K562 (cell line): ENCODE data around the gene MTCH2. TPM values are rescaled to one million over a fixed set of nuclear protein-coding genes. Genes with fewer than 3 reads are reported as not detected.

ENCODE experiments used
- ATAC-seq: fragments of 200-7000 bp; cut with Tn5 transposase; 3 replicates; pipeline ENCODE4 v1.9.1; 2020; ENCODE audit warnings: moderate library complexity
- BruUV-seq: library from RNA; stranded (reverse); fragments of 400-500 nt; replicated peaks from 2 replicates; lab custom pipeline; 2021; lab: Mats Ljungman, UMichigan
- CTCF ChIA-PET: fragments of 300-600 bp; formaldehyde crosslinking; extraction: SDS; loops from one replicate; lab custom pipeline; 2021; ENCODE audit warnings: low intra/inter-chr PET ratio; lab: Yijun Ruan, JAX
- POLR2A ChIA-PET: fragments of 300-600, 350-650 bp; sonication (Branson Sonifier 250); formaldehyde crosslinking; extraction: SDS; loops from one replicate; lab custom pipeline; 2021; ENCODE audit warnings: antibody characterized with exemption, inconsistent platforms; lab: Yijun Ruan, JAX
- DNase-seq, 4 experiments: peaks; one replicate each; pipeline versions ENCODE4 v3.0.0 to v3.0.0-alpha.2; 2011 to 2018; ENCODE audit warnings: low spot score in 3 of 4, mixed read lengths in 3 of 4; ENCODE audit errors: extremely low read depth in 1 of 4
- FAIRE-seq: peaks from 2 replicates; lab custom pipeline; 2011; peaks lifted over from hg19 to GRCh38; lab: Jason Lieb, UNC
- H2AFZ ChIP-seq: 2 replicates; pipeline ENCODE4 v1.6.0; 2011; ENCODE audit warnings: low read depth, low read length, control low read depth, inconsistent platforms
- H3K27ac ChIP-seq: fragments of 200-600 bp; 3 replicates; pipeline ENCODE4 v1.8.0; 2011; ENCODE audit warnings: low read depth, mild to moderate bottlenecking, control low read depth, inconsistent platforms, low read length, moderate library complexity, mixed read lengths; ENCODE audit errors: extremely low read depth
- H3K27me3 ChIP-seq, 2 experiments: fragments of 300-600 bp in 1 of 2; 2 replicates in 1 of 2; 3 replicates in 1 of 2; pipeline versions ENCODE4 v1.6.0 to v1.8.0; 2011; ENCODE audit warnings: inconsistent platforms in 2 of 2, low read length in 2 of 2, mild to moderate bottlenecking in 1 of 2, mixed read lengths in 1 of 2, moderate library complexity in 1 of 2; ENCODE audit not compliant: control insufficient read depth in 2 of 2, insufficient read depth in 2 of 2
- H3K36me3 ChIP-seq: fragments of 300-600 bp; 3 replicates; pipeline ENCODE4 v1.8.0; 2011; ENCODE audit warnings: mild to moderate bottlenecking, low read length, inconsistent platforms; ENCODE audit not compliant: control insufficient read depth, insufficient read depth
- H3K4me1 ChIP-seq, 2 experiments: fragments of 200-600 bp in 1 of 2; replicated peaks in 1 of 2; 2 replicates in 1 of 2; 3 replicates in 1 of 2; pipeline versions ENCODE4 v1.5.1 to v1.8.0; 2011; ENCODE audit warnings: inconsistent platforms in 2 of 2, low read length in 2 of 2, mild to moderate bottlenecking in 1 of 2, mixed read lengths in 1 of 2, moderate library complexity in 1 of 2; ENCODE audit not compliant: control insufficient read depth in 2 of 2, insufficient read depth in 2 of 2
- H3K4me2 ChIP-seq: 2 replicates; pipeline ENCODE4 v1.6.1; 2011; ENCODE audit warnings: low read length, control low read depth, inconsistent platforms, mixed read lengths; ENCODE audit not compliant: insufficient read depth
- H3K4me3 ChIP-seq: fragments of 200-600 bp; sonication (generic), shearing (Covaris generic); 2 replicates; pipeline ENCODE4 v1.5.1; 2016; ENCODE audit warnings: control low read depth, inconsistent platforms
- H3K79me2 ChIP-seq: fragments of 200-600 bp; 3 replicates; pipeline ENCODE4 v1.8.0; 2011; ENCODE audit warnings: low read length, inconsistent platforms; ENCODE audit not compliant: control insufficient read depth, insufficient read depth
- H3K9ac ChIP-seq, 2 experiments: 2 replicates each; pipeline versions ENCODE4 v1.6.0 to v1.6.1; 2011; ENCODE audit warnings: low read depth in 2 of 2, low read length in 2 of 2, control low read depth in 1 of 2, inconsistent platforms in 1 of 2, mild to moderate bottlenecking in 1 of 2, mixed read lengths in 1 of 2; ENCODE audit not compliant: insufficient read depth in 1 of 2
- H3K9me1 ChIP-seq: one replicate; pipeline ENCODE4 v1.6.0; 2011; ENCODE audit warnings: inconsistent platforms, mild to moderate bottlenecking, low read length, moderate library complexity; ENCODE audit not compliant: control insufficient read depth, insufficient read depth
- H3K9me3 ChIP-seq: replicated peaks from 2 replicates; pipeline ENCODE4 v1.5.1; 2011; ENCODE audit warnings: low read depth, low read length, inconsistent platforms; ENCODE audit not compliant: control insufficient read depth, insufficient read depth
- H4K20me1 ChIP-seq: replicated peaks from 2 replicates; pipeline ENCODE4 v1.6.1; 2011; ENCODE audit warnings: low read length, inconsistent platforms, mixed read lengths; ENCODE audit not compliant: control insufficient read depth, insufficient read depth
- ARID2 ChIP-seq: fragments of 450-650 bp; IDR thresholded peaks from 2 replicates; pipeline ENCODE4 v1.6.1; 2017; ENCODE audit warnings: antibody characterized with exemption, mild to moderate bottlenecking
- CEBPB ChIP-seq: fragments of 450-650 bp; IDR thresholded peaks from 2 replicates; pipeline ENCODE4 v1.6.1; 2016; ENCODE audit warnings: missing genetic modification characterization, missing compliant biosample characterization
- CTBP1 ChIP-seq: fragments of 450-650 bp; IDR thresholded peaks from 2 replicates; pipeline ENCODE4 v1.6.1; 2016; ENCODE audit warnings: borderline replicate concordance
- CTCFL ChIP-seq: IDR thresholded peaks from 2 replicates; pipeline ENCODE4 v1.6.1; 2011; ENCODE audit warnings: borderline replicate concordance, low read depth, mild to moderate bottlenecking, moderate library complexity, low read length; ENCODE audit not compliant: insufficient read depth, poor library complexity, severe bottlenecking
- ETV6 ChIP-seq, 3 experiments: fragments of 150-350 bp in 1 of 3; sonication (generic) in 1 of 3; formaldehyde crosslinking in 1 of 3; IDR thresholded peaks; 2 replicates each; pipeline versions ENCODE4 v1.6.1 to v1.8.0; 2014 to 2022; ENCODE audit warnings: borderline replicate concordance in 2 of 3, low read depth in 2 of 3, antibody characterized with exemption in 1 of 3, low read length in 1 of 3, mild to moderate bottlenecking in 1 of 3, missing genetic modification reagents in 1 of 3
- HDAC8 ChIP-seq: fragments of 450-650 bp; IDR thresholded peaks from 2 replicates; pipeline ENCODE4 v1.6.1; 2016; ENCODE audit warnings: mild to moderate bottlenecking, missing genetic modification characterization, moderate library complexity, missing compliant biosample characterization
- RB1 ChIP-seq: fragments of 450-650 bp; IDR thresholded peaks from 2 replicates; pipeline ENCODE4 v1.6.1; 2017; ENCODE audit warnings: low read depth, mild to moderate bottlenecking
- ZNF277 ChIP-seq: fragments of 250-450 bp; sonication (Bioruptor Pico); IDR thresholded peaks from 2 replicates; pipeline ENCODE4 v1.8.0; 2022; ENCODE audit warnings: inconsistent platforms, mild to moderate bottlenecking, moderate library complexity, borderline replicate concordance
- WGBS: fragments of 100-300 bp; shearing (Covaris generic); methylation state at CpG from one replicate; pipeline ENCODE4 v1.1.6; 2016; ENCODE audit warnings: low coverage, mixed read lengths; ENCODE audit not compliant: insufficient coverage; ENCODE audit errors: missing lambda C conversion rate; 5-methylcytosine and 5-hydroxymethylcytosine counted together
- in situ Hi-C: fragments of 300-500 bp; cut with MboI; formaldehyde crosslinking; loops from 4 replicates; pipeline ENCODE4 v1.15.0; 2018; ENCODE audit warnings: inconsistent platforms, mixed read lengths
- intact Hi-C: fragments of 100-400 bp; cut with micrococcal nuclease; formaldehyde crosslinking; loops from 2 replicates; pipeline ENCODE4 v1.14.2; 2022
- polyA plus RNA-seq, 8 experiments: library from polyadenylated mRNA; depleted of rRNA in 4 of 8; stranded (reverse) in 5 of 8; unstranded in 3 of 8; fragments of >200 nt; fragmentation: Nextera tagmentation in 2 of 8; fragmentation: Illumina TruSeq in 1 of 8; extraction: Ambion mirVana in 2 of 8; extraction: Trizol in 1 of 8; gene quantifications; 2 replicates each; pipeline versions ENCODE4 v1.2.1 to v1.2.3, GENCODE V29; 2011 to 2014; ENCODE audit warnings: inconsistent platforms in 1 of 8, missing spikeins in 1 of 8
- total RNA-seq, 7 experiments: library from RNA; depleted of rRNA in 6 of 7; stranded (reverse); fragments of >200 nt in 6 of 7; fragmentation: Illumina TruSeq in 2 of 7; extraction: Trizol in 2 of 7; gene quantifications; 2 replicates each; pipeline versions ENCODE4 v1.2.1 to v1.2.3, GENCODE V29; 2011 to 2021; ENCODE audit warnings: low replicate concordance in 1 of 7

Gene MTCH2
- total and polyA plus RNA-seq, 9 of the 15 experiments (the other 6 are each of a cell fraction or from before 2014, with no cell fraction given), result 95.4 to 620 (median 198) TPM

- Histone ChIP-seq H4K20me1 (peaks cover 6% of the 10 kb centered on the region), H2AFZ (no peak overlapping the region), H3K27ac (no peak overlapping the region), H3K9me3 (no peaks in the 10 kb centered on the region), H3K4me2 (no peak overlapping the region), H3K36me3 (no peaks in the 10 kb centered on the region), H3K79me2 (no peaks in the 10 kb centered on the region), H3K9me1 (peaks cover 4% of the 10 kb centered on the region), H3K27me3 (peaks cover 27 to 36% of the 10 kb centered on the region in 2 experiments), H3K4me1 (peaks cover 4 to 15% of the 10 kb centered on the region in 2 experiments; a peak in 3 of 5 replicates), H3K4me3 (no peak overlapping the region), H3K9ac (no peak overlapping the region)
- ChIA-PET POLR2A (interaction anchor here (0.8 to 1.0 kb wide), 2 partner anchors 15 to 37 kb away, joined by 4 to 5 read pairs; no protein-coding TSS in a partner anchor), CTCF (no interaction called here)
- DNase-seq, result no peak
- no peak for FAIRE-seq
- intact Hi-C loops, result no loop called here
- WGBS, result 2% methylated on average over 4 of the region's 4 CpGs
- in situ Hi-C loops, result no loop called here
- ATAC-seq, result no peak
- no peak for TF ChIP-seq CTCFL
- BruUV-seq, result no TSS peak
These were observed 39.1 kb downstream of the MTCH2 start for GRCh38 chr11:47603295-47603694.

GRCh38 chr11:47599902-47600301, 42.5 kb downstream of the MTCH2 start:
- no peak overlapping the region for H3K4me2 ChIP-seq
- FAIRE-seq, result no peak
- intact Hi-C loops, result no loop called here
- H2AFZ ChIP-seq, result no peak overlapping the region
- BruUV-seq, result no TSS peak
- no peak overlapping the region; a peak in 1 of 4 replicates for H3K9ac ChIP-seq
- H3K79me2 ChIP-seq, result no peaks in the 10 kb centered on the region
- in situ Hi-C loops, result no loop called here
- H3K27ac ChIP-seq, result no peak overlapping the region
- no peak for TF ChIP-seq CEBPB (tag)
- no peak for TF ChIP-seq ZNF277
- no peak for TF ChIP-seq RB1
- TF ChIP-seq ARID2, result no peak
- TF ChIP-seq ETV6 (IDR thresholded peaks at IDR 0.05; ENCODE audit: borderline replicate concordance in 1 of 2, low read depth in 2 of 2, low read length in 1 of 2), result no peak
- no peak for TF ChIP-seq ETV6 (CRISPR knock-in tag; IDR thresholded peaks at IDR 0.05; ENCODE audit: borderline replicate concordance)
- no peak for TF ChIP-seq HDAC8 (tag)
- 0 out of 2 replicates have a peak, but pooled peaks have one; percentile 32 for TF ChIP-seq CTBP1
- ChIA-PET POLR2A (interaction anchor here (0.6 to 1.3 kb wide), 2 partner anchors 10 to 99 kb away, joined by 3 to 4 read pairs; no protein-coding TSS in a partner anchor), CTCF (no interaction called here)
- no peaks in the 10 kb centered on the region for H3K36me3 ChIP-seq
- H3K9me1 ChIP-seq, result peaks cover 5% of the 10 kb centered on the region
- no peak for DNase-seq
- 17% methylated on average over 4 of the region's 4 CpGs for WGBS
- H4K20me1 ChIP-seq, result no peaks in the 10 kb centered on the region
- H3K4me1 ChIP-seq, result no peaks in the 10 kb centered on the region; a peak in 1 of 5 replicates
- peaks cover 22 to 40% of the 10 kb centered on the region in 2 experiments for H3K27me3 ChIP-seq
- H3K4me3 ChIP-seq, result no peak overlapping the region
- no peak for ATAC-seq
- H3K9me3 ChIP-seq, result no peaks in the 10 kb centered on the region
